Testis (tissue), 2 donors: ENCODE results near the gene ZEB2.

Experiments used
- POLR2A ChIP-seq: fragments of 450-650 bp; IDR thresholded peaks from one replicate; pipeline ENCODE4 v1.6.1; 2017; ENCODE audit warnings: antibody characterized with exemption, mild to moderate bottlenecking, moderate library complexity
- TF ChIP-seq, protein P1 (sequence below), 3 experiments: fragments of 450-650 bp in 2 of 3; fragments of 200-600 bp in 1 of 3; sonication (generic) in 1 of 3; IDR thresholded peaks; one replicate each; pipeline ENCODE4 v1.5.1; 2016 to 2019; ENCODE audit warnings: antibody characterized with exemption in 3 of 3, mild to moderate bottlenecking in 2 of 3, moderate library complexity in 1 of 3

DNA sequence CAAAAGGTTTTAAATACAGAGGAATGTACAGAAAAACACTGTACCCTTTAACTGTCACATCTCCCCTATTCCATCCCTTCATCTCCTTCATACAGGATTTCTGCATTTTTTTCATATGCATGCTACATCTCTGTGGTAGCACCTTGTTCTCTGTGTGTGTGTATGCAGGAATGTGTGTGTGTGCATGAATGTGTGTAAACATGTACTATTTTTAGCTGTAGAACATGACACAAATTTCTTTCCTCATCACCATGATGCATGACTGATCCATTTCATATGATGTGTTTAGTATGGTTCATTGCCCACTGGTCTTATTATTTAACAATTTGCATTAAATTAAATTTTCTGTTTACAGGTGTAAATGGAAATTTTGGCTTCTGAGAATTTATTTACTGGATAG, 21.5 kb upstream of the ZEB2 start:
- TF ChIP-seq, protein P1, sequence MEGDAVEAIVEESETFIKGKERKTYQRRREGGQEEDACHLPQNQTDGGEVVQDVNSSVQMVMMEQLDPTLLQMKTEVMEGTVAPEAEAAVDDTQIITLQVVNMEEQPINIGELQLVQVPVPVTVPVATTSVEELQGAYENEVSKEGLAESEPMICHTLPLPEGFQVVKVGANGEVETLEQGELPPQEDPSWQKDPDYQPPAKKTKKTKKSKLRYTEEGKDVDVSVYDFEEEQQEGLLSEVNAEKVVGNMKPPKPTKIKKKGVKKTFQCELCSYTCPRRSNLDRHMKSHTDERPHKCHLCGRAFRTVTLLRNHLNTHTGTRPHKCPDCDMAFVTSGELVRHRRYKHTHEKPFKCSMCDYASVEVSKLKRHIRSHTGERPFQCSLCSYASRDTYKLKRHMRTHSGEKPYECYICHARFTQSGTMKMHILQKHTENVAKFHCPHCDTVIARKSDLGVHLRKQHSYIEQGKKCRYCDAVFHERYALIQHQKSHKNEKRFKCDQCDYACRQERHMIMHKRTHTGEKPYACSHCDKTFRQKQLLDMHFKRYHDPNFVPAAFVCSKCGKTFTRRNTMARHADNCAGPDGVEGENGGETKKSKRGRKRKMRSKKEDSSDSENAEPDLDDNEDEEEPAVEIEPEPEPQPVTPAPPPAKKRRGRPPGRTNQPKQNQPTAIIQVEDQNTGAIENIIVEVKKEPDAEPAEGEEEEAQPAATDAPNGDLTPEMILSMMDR (IDR thresholded peaks at IDR 0.05): no peak
- no peak for TF ChIP-seq POLR2A
